Measurements from ENCODE around the gene IRS2.

The IRS2 gene

GRCh38 chr13:109781384-109782065 is 4.9 kb downstream of the IRS2 start:
- no peak for DNase-seq (ENCODE audit: low spot score)

- no peak for DNase-seq (ENCODE audit: low spot score)
Observed at GRCh38 chr13:109780845-109781383, 5.5 kb downstream of the IRS2 start.

GRCh38 chr13:109779876-109780510 is 6.4 kb downstream of the IRS2 start:
- DNase-seq (ENCODE audit: low spot score) = no peak

- DNase-seq (ENCODE audit: low spot score) = no peak
Observed at GRCh38 chr13:109779074-109779473, 7.3 kb downstream of the IRS2 start.

GRCh38 chr13:109778102-109778542 is 8.3 kb downstream of the IRS2 start:
- DNase-seq (ENCODE audit: low spot score) = no peak

GRCh38 chr13:109776575-109776974 is 9.8 kb downstream of the IRS2 start:
- no peak for DNase-seq (ENCODE audit: low spot score)

GRCh38 chr13:109773786-109774185 is 12.6 kb downstream of the IRS2 start:
- no peak for DNase-seq (ENCODE audit: low spot score)

- no peak for DNase-seq (ENCODE audit: low spot score)
Observed at GRCh38 chr13:109773276-109773675, 13.1 kb downstream of the IRS2 start.

GRCh38 chr13:109771926-109772325 is 14.5 kb downstream of the IRS2 start:
- DNase-seq (ENCODE audit: low spot score) = no peak

- no peak for DNase-seq (ENCODE audit: low spot score)
Observed at GRCh38 chr13:109770436-109770835, 15.9 kb downstream of the IRS2 start.

GRCh38 chr13:109769921-109770320 is 16.5 kb downstream of the IRS2 start:
- no peak for DNase-seq (ENCODE audit: low spot score)

GRCh38 chr13:109769275-109769674 is 17.1 kb downstream of the IRS2 start:
- DNase-seq (ENCODE audit: low spot score) = no peak

GRCh38 chr13:109768616-109769015 is 17.8 kb downstream of the IRS2 start:
- no peak for DNase-seq (ENCODE audit: low spot score)

GRCh38 chr13:109768176-109768575 is 18.2 kb downstream of the IRS2 start:
- no peak for DNase-seq (ENCODE audit: low spot score)

GRCh38 chr13:109767023-109767422 is 19.4 kb downstream of the IRS2 start:
- no peak for DNase-seq (ENCODE audit: low spot score)

- DNase-seq (ENCODE audit: low spot score) = peak; percentile 69
Observed at GRCh38 chr13:109764470-109765291, 21.7 kb downstream of the IRS2 start.

GRCh38 chr13:109764045-109764444 is 22.3 kb downstream of the IRS2 start:
- no peak for DNase-seq (ENCODE audit: low spot score)

- no peak for DNase-seq (ENCODE audit: low spot score)
Observed at GRCh38 chr13:109762791-109763190, 23.6 kb downstream of the IRS2 start.

GRCh38 chr13:109761695-109762094 is 24.7 kb downstream of the IRS2 start:
- DNase-seq (ENCODE audit: low spot score) = no peak

- DNase-seq (ENCODE audit: low spot score) = no peak
Observed at GRCh38 chr13:109760951-109761350, 25.4 kb downstream of the IRS2 start.

- no peak for DNase-seq (ENCODE audit: low spot score)
Observed at GRCh38 chr13:109760402-109760801, 26.0 kb downstream of the IRS2 start.

- no peak for DNase-seq (ENCODE audit: low spot score)
Observed at GRCh38 chr13:109759609-109760008, 26.8 kb downstream of the IRS2 start.
